GM23338 (cell line): ENCODE measurements around the gene DNASE1L1. TPM values are rescaled to one million over a fixed set of nuclear protein-coding genes. Genes with fewer than 3 reads are reported as not detected.
A peak's percentile ranks its signal among the peaks of the same experiment; 100 is the strongest.

Experiments
- ATAC-seq: fragments of 200-7000 bp; cut with Tn5 transposase; 3 replicates; pipeline ENCODE4 v1.9.1; 2020
- DNase-seq: peaks from one replicate; pipeline ENCODE4 v3.0.0-alpha.2; 2015; ENCODE audit warnings: low spot score
- H2AFZ ChIP-seq: fragments of 200-600 bp; sonication (generic); 2 replicates; pipeline ENCODE4 v1.8.0; 2016; ENCODE audit warnings: antibody characterized with exemption, mild to moderate bottlenecking, moderate library complexity
- H3F3A ChIP-seq: fragments of 200-600 bp; sonication (generic); replicated peaks from 2 replicates; pipeline ENCODE4 v1.8.0; 2017; ENCODE audit warnings: antibody characterized with exemption, mixed run types, low read depth
- H3K27ac ChIP-seq: fragments of 200-600 bp; sonication (generic); 2 replicates; pipeline ENCODE4 v1.6.1; 2016; ENCODE audit warnings: low read depth
- H3K27me3 ChIP-seq: fragments of 200-600 bp; sonication (generic); 2 replicates; pipeline ENCODE4 v1.8.0; 2016; ENCODE audit warnings: mild to moderate bottlenecking, mixed run types, moderate library complexity; ENCODE audit not compliant: insufficient read depth
- H3K36me3 ChIP-seq: fragments of 200-600 bp; sonication (generic); 2 replicates; pipeline ENCODE4 v1.8.0; 2016; ENCODE audit warnings: mild to moderate bottlenecking; ENCODE audit not compliant: insufficient read depth
- H3K4me1 ChIP-seq: fragments of 200-600 bp; sonication (generic); 2 replicates; pipeline ENCODE4 v1.8.0; 2016; ENCODE audit warnings: mild to moderate bottlenecking, moderate library complexity; ENCODE audit not compliant: insufficient read depth
- H3K4me2 ChIP-seq: fragments of 200-600 bp; sonication (generic); 2 replicates; pipeline ENCODE4 v1.7.1; 2017; ENCODE audit warnings: mixed run types
- H3K4me3 ChIP-seq: fragments of 200-600 bp; sonication (generic); 2 replicates; pipeline ENCODE4 v1.6.1; 2016; ENCODE audit warnings: mixed run types
- H3K79me2 ChIP-seq: fragments of 200-600 bp; sonication (generic); replicated peaks from 2 replicates; pipeline ENCODE4 v1.8.0; 2017; ENCODE audit warnings: mild to moderate bottlenecking; ENCODE audit not compliant: insufficient read depth
- H3K9me2 ChIP-seq: fragments of 200-600 bp; sonication (generic); 2 replicates; pipeline ENCODE4 v1.8.0; 2017; ENCODE audit not compliant: insufficient read depth
- H4K20me1 ChIP-seq: fragments of 200-600 bp; sonication (generic); replicated peaks from 2 replicates; pipeline ENCODE4 v1.8.0; 2017; ENCODE audit warnings: mild to moderate bottlenecking; ENCODE audit not compliant: insufficient read depth
- H3K27ac Mint-ChIP-seq: 2 replicates; pipeline ENCODE4 v1.8.0; 2020; ENCODE audit warnings: inconsistent platforms, mild to moderate bottlenecking, moderate library complexity, mixed read lengths
- H3K27me3 Mint-ChIP-seq: 3 replicates; pipeline ENCODE4 v1.8.0; 2022; ENCODE audit warnings: low read depth, mild to moderate bottlenecking, moderate library complexity, mixed read lengths, inconsistent platforms; ENCODE audit not compliant: insufficient read depth, poor library complexity
- H3K36me3 Mint-ChIP-seq: 3 replicates; pipeline ENCODE4 v1.8.0; 2021; ENCODE audit warnings: low read depth, mild to moderate bottlenecking, inconsistent platforms, moderate library complexity, mixed read lengths
- H3K4me1 Mint-ChIP-seq: 3 replicates; pipeline ENCODE4 v1.8.0; 2020; ENCODE audit warnings: mild to moderate bottlenecking, inconsistent platforms, mixed read lengths
- H3K4me3 Mint-ChIP-seq: 3 replicates; pipeline ENCODE4 v1.8.0; 2021; ENCODE audit warnings: moderate library complexity, mild to moderate bottlenecking, inconsistent platforms, mixed read lengths
- H3K9me3 Mint-ChIP-seq: 3 replicates; pipeline ENCODE4 v1.8.0; 2020; ENCODE audit warnings: moderate library complexity, mild to moderate bottlenecking, inconsistent platforms, mixed read lengths
- CREB1 ChIP-seq: fragments of 250-450 bp; sonication (Bioruptor Pico); IDR thresholded peaks from 2 replicates; pipeline ENCODE4 v1.5.0; 2020; ENCODE audit warnings: low read depth, mild to moderate bottlenecking, moderate library complexity
- EZH2 ChIP-seq: fragments of 200-600 bp; sonication (generic); IDR thresholded peaks from one replicate; pipeline ENCODE4 v1.8.0; 2017; ENCODE audit warnings: antibody characterized with exemption, mild to moderate bottlenecking, low read depth; ENCODE audit not compliant: unreplicated experiment
- POLR2AphosphoS5 ChIP-seq: IDR thresholded peaks from 2 replicates; pipeline ENCODE4 v1.6.1; 2016; ENCODE audit warnings: antibody characterized with exemption, low read depth
- STAT1 ChIP-seq: IDR thresholded peaks from one replicate; pipeline ENCODE4 v1.6.1; 2016; ENCODE audit warnings: antibody characterized with exemption; ENCODE audit not compliant: unreplicated experiment
- ZNF114 ChIP-seq: fragments of 250-450 bp; sonication (Bioruptor Pico); IDR thresholded peaks from 2 replicates; pipeline ENCODE4 v1.5.0; 2020; ENCODE audit warnings: mild to moderate bottlenecking, moderate library complexity
- ZNF331 ChIP-seq: fragments of 250-450 bp; sonication (Bioruptor Pico); IDR thresholded peaks from 2 replicates; pipeline ENCODE4 v1.5.0; 2020; ENCODE audit warnings: low read depth, mild to moderate bottlenecking, moderate library complexity
- polyA plus RNA-seq: library from polyadenylated mRNA; unstranded; fragments of >200 nt; fragmentation: Nextera tagmentation; extraction: Ambion mirVana; gene quantifications from 2 replicates; pipeline ENCODE4 v1.2.1, GENCODE V29; 2016
- total RNA-seq: library from RNA; depleted of rRNA; stranded (reverse); fragments of >200 nt; shearing (Covaris generic); gene quantifications from 2 replicates; pipeline ENCODE4 v1.2.3, GENCODE V29; 2014
- TF ChIP-seq, protein P1 (sequence below): IDR thresholded peaks from 2 replicates; pipeline ENCODE4 v1.6.1; 2016; ENCODE audit warnings: antibody characterized with exemption
- TF ChIP-seq, protein P2 (sequence below), 2 experiments: fragments of 200-600 bp in 1 of 2; sonication (generic) in 1 of 2; conservative IDR thresholded peaks; 2 replicates each; pipeline versions ENCODE4 v1.5.1 to v1.6.1; 2016 to 2017; ENCODE audit warnings: antibody characterized with exemption in 2 of 2, low read depth in 2 of 2, mild to moderate bottlenecking in 2 of 2, moderate library complexity in 1 of 2

The DNASE1L1 gene
- total and polyA plus RNA-seq, 2 experiments from 2014 or later = 3.3 to 16.1 TPM

DNA sequence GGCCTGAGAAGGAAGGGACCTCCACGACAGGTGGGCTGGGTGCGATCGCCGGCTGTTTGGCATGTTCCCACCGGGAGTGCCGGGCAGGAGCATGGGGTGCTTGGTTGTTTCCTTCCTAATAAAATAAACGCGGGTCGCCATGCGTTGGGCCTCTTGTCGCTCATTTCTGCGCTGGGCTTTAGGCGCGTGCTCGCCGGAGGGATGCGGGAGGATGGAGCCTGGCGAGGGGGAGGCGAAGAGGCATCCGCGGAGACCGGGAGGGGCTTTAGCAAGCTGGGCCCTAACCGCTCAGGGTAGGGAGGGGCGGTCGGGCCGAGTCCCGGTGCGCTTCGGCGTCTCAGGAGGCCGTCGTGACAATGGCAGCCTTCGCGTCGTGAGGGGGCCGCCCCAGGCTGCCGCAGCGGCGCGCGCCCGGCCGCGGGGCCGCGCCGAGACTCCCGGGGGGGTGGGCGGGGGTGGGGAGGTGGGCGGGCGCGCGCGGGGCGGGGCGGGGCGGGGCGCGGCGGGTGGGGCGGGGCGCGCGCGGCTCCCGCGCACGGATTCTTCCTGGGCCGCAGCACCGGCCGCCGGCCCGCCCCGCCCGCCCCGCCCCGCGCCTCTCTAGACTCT is 27.4 kb upstream of the DNASE1L1 start:
- TF ChIP-seq, protein P1, sequence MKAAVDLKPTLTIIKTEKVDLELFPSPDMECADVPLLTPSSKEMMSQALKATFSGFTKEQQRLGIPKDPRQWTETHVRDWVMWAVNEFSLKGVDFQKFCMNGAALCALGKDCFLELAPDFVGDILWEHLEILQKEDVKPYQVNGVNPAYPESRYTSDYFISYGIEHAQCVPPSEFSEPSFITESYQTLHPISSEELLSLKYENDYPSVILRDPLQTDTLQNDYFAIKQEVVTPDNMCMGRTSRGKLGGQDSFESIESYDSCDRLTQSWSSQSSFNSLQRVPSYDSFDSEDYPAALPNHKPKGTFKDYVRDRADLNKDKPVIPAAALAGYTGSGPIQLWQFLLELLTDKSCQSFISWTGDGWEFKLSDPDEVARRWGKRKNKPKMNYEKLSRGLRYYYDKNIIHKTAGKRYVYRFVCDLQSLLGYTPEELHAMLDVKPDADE = no peak
- TF ChIP-seq ZNF114 (CRISPR knock-in tag) (no peak), ZNF331 (CRISPR knock-in tag) (no peak), POLR2AphosphoS5 (peak; percentile 19; the same call in 1 of the 2 replicates), STAT1 (no peak), EZH2 (no peak)
- no peaks in the 10 kb centered on the region for H3K9me2 ChIP-seq
- peak overlapping the region; percentile 77 for H3K4me2 ChIP-seq
- no peaks in the 10 kb centered on the region for H3F3A ChIP-seq
- H3K27ac ChIP-seq = no peak overlapping the region
- peaks cover 2% of the 10 kb centered on the region for H3K27me3 Mint-ChIP-seq
- DNase-seq = peak; percentile 70
- peak; percentile 74 for ATAC-seq
- H3K4me3 ChIP-seq = peak overlapping the region; percentile 60
- H2AFZ ChIP-seq = no peak overlapping the region
- no peaks in the 10 kb centered on the region for H3K9me3 Mint-ChIP-seq
- no peaks in the 10 kb centered on the region for H3K36me3 ChIP-seq
- H3K4me1 Mint-ChIP-seq = peaks cover 16% of the 10 kb centered on the region
- H3K79me2 ChIP-seq = peaks cover 13% of the 10 kb centered on the region
- H3K27me3 ChIP-seq = no peaks in the 10 kb centered on the region
- no peaks in the 10 kb centered on the region for H3K4me1 ChIP-seq
- H3K4me3 Mint-ChIP-seq = peak overlapping the region; percentile 81
- peaks cover 29% of the 10 kb centered on the region for H3K36me3 Mint-ChIP-seq
- peak overlapping the region; percentile 74; the same call in 1 of the 2 replicates for H3K27ac Mint-ChIP-seq
- no peaks in the 10 kb centered on the region for H4K20me1 ChIP-seq

DNA sequence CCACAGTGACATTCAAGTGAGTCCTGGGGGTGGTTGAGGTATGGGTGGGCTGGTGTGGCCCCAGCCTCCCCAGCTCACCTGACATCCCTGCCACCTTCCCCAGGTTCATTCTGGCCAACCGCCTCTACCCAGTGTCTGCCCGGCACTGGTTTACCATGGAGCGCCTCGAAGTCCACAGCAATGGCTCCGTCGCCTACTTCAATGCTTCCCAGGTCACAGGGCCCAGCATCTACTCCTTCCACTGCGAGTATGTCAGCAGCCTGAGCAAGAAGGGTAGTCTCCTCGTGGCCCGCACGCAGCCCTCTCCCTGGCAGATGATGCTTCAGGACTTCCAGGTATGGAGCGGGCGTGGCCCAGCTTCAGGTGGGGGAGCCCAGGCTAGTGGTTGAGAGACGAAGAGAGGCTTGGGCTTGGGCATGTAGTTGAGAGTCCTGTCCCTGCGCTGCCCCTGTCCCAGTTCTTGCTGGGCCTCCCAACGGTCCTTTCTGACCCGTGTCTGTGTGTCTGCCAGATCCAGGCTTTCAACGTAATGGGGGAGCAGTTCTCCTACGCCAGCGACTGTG is 26.2 kb upstream of the DNASE1L1 start:
- Histone ChIP-seq H3F3A (no peaks in the 10 kb centered on the region), H4K20me1 (no peaks in the 10 kb centered on the region), H3K4me3 (no peak overlapping the region), H3K79me2 (peaks cover 16% of the 10 kb centered on the region), H3K4me1 (no peaks in the 10 kb centered on the region; the same call in 1 of the 2 replicates), H3K27me3 (no peaks in the 10 kb centered on the region), H3K36me3 (no peaks in the 10 kb centered on the region), H3K27ac (no peak overlapping the region), H2AFZ (no peak overlapping the region), H3K9me2 (no peaks in the 10 kb centered on the region), H3K4me2 (no peak overlapping the region)
- Mint-ChIP-seq H3K27me3 (peaks cover 6% of the 10 kb centered on the region), H3K36me3 (peaks cover 29% of the 10 kb centered on the region), H3K4me1 (peaks cover 23% of the 10 kb centered on the region), H3K9me3 (no peaks in the 10 kb centered on the region), H3K27ac (no peak overlapping the region), H3K4me3 (no peak overlapping the region)
- TF ChIP-seq CREB1 (CRISPR knock-in tag) (no peak), ZNF331 (CRISPR knock-in tag) (no peak), STAT1 (no peak), POLR2AphosphoS5 (no peak)
- TF ChIP-seq, protein P2, sequence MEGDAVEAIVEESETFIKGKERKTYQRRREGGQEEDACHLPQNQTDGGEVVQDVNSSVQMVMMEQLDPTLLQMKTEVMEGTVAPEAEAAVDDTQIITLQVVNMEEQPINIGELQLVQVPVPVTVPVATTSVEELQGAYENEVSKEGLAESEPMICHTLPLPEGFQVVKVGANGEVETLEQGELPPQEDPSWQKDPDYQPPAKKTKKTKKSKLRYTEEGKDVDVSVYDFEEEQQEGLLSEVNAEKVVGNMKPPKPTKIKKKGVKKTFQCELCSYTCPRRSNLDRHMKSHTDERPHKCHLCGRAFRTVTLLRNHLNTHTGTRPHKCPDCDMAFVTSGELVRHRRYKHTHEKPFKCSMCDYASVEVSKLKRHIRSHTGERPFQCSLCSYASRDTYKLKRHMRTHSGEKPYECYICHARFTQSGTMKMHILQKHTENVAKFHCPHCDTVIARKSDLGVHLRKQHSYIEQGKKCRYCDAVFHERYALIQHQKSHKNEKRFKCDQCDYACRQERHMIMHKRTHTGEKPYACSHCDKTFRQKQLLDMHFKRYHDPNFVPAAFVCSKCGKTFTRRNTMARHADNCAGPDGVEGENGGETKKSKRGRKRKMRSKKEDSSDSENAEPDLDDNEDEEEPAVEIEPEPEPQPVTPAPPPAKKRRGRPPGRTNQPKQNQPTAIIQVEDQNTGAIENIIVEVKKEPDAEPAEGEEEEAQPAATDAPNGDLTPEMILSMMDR (conservative IDR thresholded peaks at IDR 0.05; ENCODE audit: low read depth in 2 of 2) = no peak
- DNase-seq (no peak), ATAC-seq (no peak)
